Activated CD4-positive, alpha-beta T cell treated with anti-CD3 and anti-CD28 coated beads for 36 hours (primary cell): ENCODE measurements around the gene ENOX1. TPM values are rescaled to one million over a fixed set of nuclear protein-coding genes. Genes with fewer than 3 reads are reported as not detected.
"Not testable (repeated sequence)": the region's sequence is repeated elsewhere in the genome, so short reads cannot be mapped to it uniquely, and the experiment has no call there.

Experiments
- ATAC-seq: fragments of 200-7000 bp; cut with Tn5 transposase; one replicate; pipeline ENCODE4 v1.10.0; 2021; ENCODE audit warnings: mild to moderate bottlenecking, moderate library complexity
- CTCF ChIA-PET: fragments of 350-600 bp; sonication (Branson Sonifier 250); formaldehyde crosslinking; loops from one replicate; lab custom pipeline; 2021; ENCODE audit warnings: antibody characterized with exemption; lab: Charles Lee
- POLR2A ChIA-PET: fragments of 350-600 bp; sonication (Branson Sonifier 250); formaldehyde crosslinking; loops from one replicate; lab custom pipeline; 2021; ENCODE audit warnings: antibody characterized with exemption, inconsistent platforms; lab: Charles Lee
- DNase-seq: peaks from one replicate; pipeline ENCODE4 v3.0.0-alpha.2; 2020
- H3K27ac Mint-ChIP-seq: one replicate; pipeline ENCODE4 v1.8.0; 2021; ENCODE audit warnings: mixed read lengths
- H3K27me3 Mint-ChIP-seq: one replicate; pipeline ENCODE4 v1.8.0; 2021; ENCODE audit warnings: mixed read lengths
- H3K36me3 Mint-ChIP-seq: one replicate; pipeline ENCODE4 v1.8.0; 2021; ENCODE audit warnings: low read depth, mixed read lengths
- H3K4me1 Mint-ChIP-seq: one replicate; pipeline ENCODE4 v1.8.0; 2021; ENCODE audit warnings: mixed read lengths
- H3K4me3 Mint-ChIP-seq: one replicate; pipeline ENCODE4 v1.8.0; 2021; ENCODE audit warnings: mild to moderate bottlenecking, moderate library complexity, mixed read lengths
- H3K9me3 Mint-ChIP-seq: one replicate; pipeline ENCODE4 v1.8.0; 2021; ENCODE audit warnings: low read depth, mixed read lengths
- intact Hi-C, 2 experiments: fragments of 100-400 bp; cut with DNase I in 1 of 2; cut with micrococcal nuclease in 1 of 2; formaldehyde crosslinking; loops; one replicate each; pipeline versions ENCODE4 v1.14.2 to v1.15.1; 2022 to 2024; cut with DNase I, micrococcal nuclease
- total RNA-seq, 2 experiments: library from RNA; stranded (reverse); gene quantifications; one replicate each; pipeline ENCODE4 v1.2.3, GENCODE V29; 2021

ENOX1 gene
- total RNA-seq, 2 experiments from 2014 or later = 0.28 to 0.48 TPM

- no peak for DNase-seq
- Mint-ChIP-seq H3K4me3 (no peak overlapping the region), H3K27ac (no peak overlapping the region), H3K9me3 (no peaks in the 10 kb centered on the region), H3K36me3 (no peaks in the 10 kb centered on the region), H3K4me1 (peaks cover 12% of the 10 kb centered on the region), H3K27me3 (no peaks in the 10 kb centered on the region)
- POLR2A ChIA-PET = no interaction called here
- no peak for ATAC-seq
- intact Hi-C loops = no loop called here
- CTCF ChIA-PET = no interaction called here
Measured at GRCh38 chr13:43363156-43363953, 423.4 kb downstream of the ENOX1 start.

GRCh38 chr13:43362556-43362955, 424.2 kb downstream of the ENOX1 start:
- peaks cover 4% of the 10 kb centered on the region for H3K4me1 Mint-ChIP-seq
- no peak overlapping the region for H3K4me3 Mint-ChIP-seq
- no peaks in the 10 kb centered on the region for H3K36me3 Mint-ChIP-seq

DNA sequence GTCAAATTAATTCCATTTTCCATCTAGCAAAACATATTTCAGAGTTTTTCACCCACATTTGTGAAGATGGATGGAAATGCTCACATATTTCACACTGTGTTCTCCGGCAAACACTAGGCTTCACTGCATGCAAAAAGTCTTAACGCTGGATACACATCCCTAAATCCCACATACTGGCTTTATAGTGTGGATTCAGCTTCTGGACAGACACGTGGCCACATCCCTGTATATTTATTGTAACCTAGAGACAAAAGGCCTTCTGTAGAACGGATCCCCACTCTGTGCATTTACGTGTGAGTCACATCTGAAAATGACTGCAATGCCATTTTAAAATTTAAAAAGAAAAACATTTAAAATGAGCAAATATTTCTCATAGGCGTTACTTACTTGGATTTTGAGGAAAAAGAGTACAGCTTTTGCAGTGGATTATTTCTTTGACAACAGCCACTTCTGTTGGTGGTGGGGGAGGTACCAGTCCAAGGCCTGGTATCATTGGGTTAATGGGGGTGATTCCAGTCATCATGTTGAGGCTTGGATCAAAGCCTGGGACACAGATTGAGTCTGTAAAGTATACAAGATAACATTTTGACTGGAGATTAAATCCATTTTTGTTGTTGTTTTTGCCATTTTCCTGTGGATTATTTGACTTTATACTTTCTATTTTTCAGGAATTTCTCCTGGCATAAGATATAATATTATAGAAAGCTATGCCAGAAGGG, 425.7 kb downstream of the ENOX1 start:
- ATAC-seq (no peak), DNase-seq (no peak)
- ChIA-PET CTCF (interaction anchor here (1.0 kb wide), 1 partner anchor 801 kb away, joined by 4 read pairs; no protein-coding TSS in a partner anchor), POLR2A (no interaction called here)
- no peaks in the 10 kb centered on the region for H3K27me3 Mint-ChIP-seq
- no peak overlapping the region for H3K27ac Mint-ChIP-seq
- H3K4me3 Mint-ChIP-seq = no peak overlapping the region
- no peaks in the 10 kb centered on the region for H3K36me3 Mint-ChIP-seq
- H3K9me3 Mint-ChIP-seq = no peaks in the 10 kb centered on the region
- no peaks in the 10 kb centered on the region for H3K4me1 Mint-ChIP-seq
- intact Hi-C loops = no loop called here

More at GRCh38 chr13:43362556-43362955, 424.2 kb downstream of the ENOX1 start:
- intact Hi-C loops = no loop called here
- ChIA-PET CTCF (no interaction called here), POLR2A (no interaction called here)
- Mint-ChIP-seq H3K27ac (no peak overlapping the region), H3K27me3 (no peaks in the 10 kb centered on the region), H3K9me3 (no peaks in the 10 kb centered on the region)
- DNase-seq = no peak
- ATAC-seq = no peak

GRCh38 chr13:43360171-43360570, 426.6 kb downstream of the ENOX1 start:
- H3K9me3 Mint-ChIP-seq = no peaks in the 10 kb centered on the region
- CTCF ChIA-PET = no interaction called here
- ATAC-seq (no peak), DNase-seq (no peak)
- no peak overlapping the region for H3K27ac Mint-ChIP-seq
- H3K4me3 Mint-ChIP-seq = no peak overlapping the region
- no peaks in the 10 kb centered on the region for H3K4me1 Mint-ChIP-seq
- POLR2A ChIA-PET = no interaction called here
- H3K27me3 Mint-ChIP-seq = no peaks in the 10 kb centered on the region
- intact Hi-C loops = no loop called here
- H3K36me3 Mint-ChIP-seq = no peaks in the 10 kb centered on the region

DNA sequence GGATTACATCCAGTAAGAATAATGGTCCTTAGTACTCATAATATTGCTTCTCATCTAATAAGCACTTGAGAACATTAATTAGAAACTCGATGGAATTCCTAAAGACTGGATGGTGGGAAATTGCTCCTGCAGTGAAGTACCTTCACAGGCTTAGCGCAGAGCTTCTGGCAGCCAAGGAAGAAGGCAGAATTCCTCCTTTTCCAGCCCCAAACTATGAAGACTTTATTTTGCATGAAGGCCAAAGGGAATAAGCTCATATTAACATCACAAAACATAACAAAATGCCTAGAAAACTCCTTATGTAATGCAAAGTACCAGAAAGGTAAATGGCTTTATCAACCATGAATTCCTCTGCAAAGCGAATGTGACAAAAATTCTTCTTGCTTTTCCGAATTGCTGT, 427.2 kb downstream of the ENOX1 start:
- ChIA-PET POLR2A (no interaction called here), CTCF (no interaction called here)
- H3K36me3 Mint-ChIP-seq = no peaks in the 10 kb centered on the region

GRCh38 chr13:43357564-43357963, 429.2 kb downstream of the ENOX1 start:
- no peak for ATAC-seq

More for the DNA sequence above, 427.2 kb downstream of the ENOX1 start:
- no peaks in the 10 kb centered on the region for H3K27me3 Mint-ChIP-seq
- no peak for ATAC-seq
- H3K4me3 Mint-ChIP-seq = no peak overlapping the region
- H3K27ac Mint-ChIP-seq = no peak overlapping the region
- H3K9me3 Mint-ChIP-seq = no peaks in the 10 kb centered on the region
- intact Hi-C loops = no loop called here
- no peak for DNase-seq
- H3K4me1 Mint-ChIP-seq = no peaks in the 10 kb centered on the region

DNA sequence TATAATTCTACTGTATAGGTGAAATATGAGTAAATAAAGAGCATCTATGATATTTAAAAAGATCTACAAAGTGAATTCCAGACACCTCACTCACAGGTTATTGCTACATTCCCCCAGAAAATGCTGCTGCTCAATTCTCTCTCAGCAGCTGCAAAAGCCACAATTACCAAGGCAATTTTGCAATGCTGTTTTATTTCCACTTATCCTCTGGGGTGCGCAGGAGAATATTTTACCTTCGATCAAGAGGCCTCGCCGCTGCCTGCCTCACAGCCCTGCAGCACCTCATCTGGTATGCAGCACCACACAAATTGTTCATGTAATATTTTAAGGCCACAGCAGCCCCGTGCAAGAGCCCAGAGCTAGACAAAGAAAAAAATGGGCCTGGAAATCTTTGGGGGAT, 430.2 kb downstream of the ENOX1 start:
- no peak overlapping the region for H3K4me3 Mint-ChIP-seq
- no peaks in the 10 kb centered on the region for H3K36me3 Mint-ChIP-seq
- DNase-seq = no peak
- ChIA-PET POLR2A (interaction anchor here (0.6 kb wide), 1 partner anchor 90 kb away, joined by 3 read pairs; no protein-coding TSS in a partner anchor), CTCF (no interaction called here)
- no peak overlapping the region for H3K27ac Mint-ChIP-seq
- no peak for ATAC-seq
- intact Hi-C loops = no loop called here
- no peaks in the 10 kb centered on the region for H3K4me1 Mint-ChIP-seq
- H3K27me3 Mint-ChIP-seq = no peaks in the 10 kb centered on the region
- H3K9me3 Mint-ChIP-seq = no peaks in the 10 kb centered on the region

More at GRCh38 chr13:43357564-43357963, 429.2 kb downstream of the ENOX1 start:
- POLR2A ChIA-PET = no interaction called here
- CTCF ChIA-PET = interaction anchor here (0.6 to 0.8 kb wide), 2 partner anchors 136 to 388 kb away, joined by 3 to 4 read pairs; no protein-coding TSS in a partner anchor
- no peak for DNase-seq
- H3K36me3 Mint-ChIP-seq = no peaks in the 10 kb centered on the region
- intact Hi-C loops = no loop called here
- H3K27ac Mint-ChIP-seq = no peak overlapping the region
- no peak overlapping the region for H3K4me3 Mint-ChIP-seq
- H3K27me3 Mint-ChIP-seq = no peaks in the 10 kb centered on the region
- H3K4me1 Mint-ChIP-seq = no peaks in the 10 kb centered on the region
- no peaks in the 10 kb centered on the region for H3K9me3 Mint-ChIP-seq

GRCh38 chr13:43355774-43356173, 431.0 kb downstream of the ENOX1 start:
- DNase-seq (no peak), ATAC-seq (no peak)
- Mint-ChIP-seq H3K36me3 (no peaks in the 10 kb centered on the region), H3K4me3 (no peak overlapping the region), H3K4me1 (no peaks in the 10 kb centered on the region), H3K27me3 (no peaks in the 10 kb centered on the region), H3K27ac (no peak overlapping the region), H3K9me3 (no peaks in the 10 kb centered on the region)
- POLR2A ChIA-PET = no interaction called here
- intact Hi-C loops = no loop called here
- CTCF ChIA-PET = interaction anchor here (0.6 to 0.7 kb wide), 2 partner anchors 14 to 653 kb away, joined by 3 read pairs; no protein-coding TSS in a partner anchor

GRCh38 chr13:43354153-43354945, 432.4 kb downstream of the ENOX1 start:
- CTCF ChIA-PET = interaction anchor here (0.7 kb wide), 1 partner anchor 517 kb away, joined by 4 read pairs; no protein-coding TSS in a partner anchor
- H3K36me3 Mint-ChIP-seq = no peaks in the 10 kb centered on the region
- H3K9me3 Mint-ChIP-seq = no peaks in the 10 kb centered on the region
- intact Hi-C loops = no loop called here
- no peak for ATAC-seq
- H3K4me3 Mint-ChIP-seq = no peak overlapping the region
- H3K27me3 Mint-ChIP-seq = no peaks in the 10 kb centered on the region
- H3K27ac Mint-ChIP-seq = no peak overlapping the region
- no peaks in the 10 kb centered on the region for H3K4me1 Mint-ChIP-seq
- no peak for DNase-seq
- POLR2A ChIA-PET = no interaction called here

DNA sequence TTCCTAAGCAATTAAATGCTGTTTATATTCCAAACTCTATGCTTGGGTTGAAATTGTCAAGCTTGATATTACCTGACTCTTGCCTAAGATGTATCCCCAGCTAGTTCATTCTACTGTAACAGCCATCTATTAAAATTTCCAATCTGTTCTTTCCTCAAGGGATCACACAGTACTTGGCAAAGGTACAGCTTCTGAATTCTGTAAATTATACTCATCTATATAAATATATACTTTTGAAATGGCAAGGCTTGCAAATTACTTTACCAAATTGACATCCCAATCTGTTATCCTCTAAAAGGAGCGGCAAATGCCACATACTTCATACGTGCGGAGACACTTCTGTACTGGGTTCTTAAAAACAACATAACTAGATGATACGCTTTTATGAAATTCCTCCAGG, 433.1 kb downstream of the ENOX1 start:
- Mint-ChIP-seq H3K4me3 (no peak overlapping the region), H3K27ac (no peak overlapping the region), H3K9me3 (no peaks in the 10 kb centered on the region), H3K36me3 (no peaks in the 10 kb centered on the region), H3K4me1 (no peaks in the 10 kb centered on the region), H3K27me3 (no peaks in the 10 kb centered on the region)
- POLR2A ChIA-PET = no interaction called here
- intact Hi-C loops = no loop called here
- DNase-seq (no peak), ATAC-seq (no peak)
- CTCF ChIA-PET = interaction anchor here (0.7 kb wide), 1 partner anchor 518 kb away, joined by 4 read pairs; no protein-coding TSS in a partner anchor

- H3K4me3 Mint-ChIP-seq, H3K4me1 Mint-ChIP-seq, H3K36me3 Mint-ChIP-seq, ATAC-seq, DNase-seq, POLR2A ChIA-PET, H3K27me3 Mint-ChIP-seq, intact Hi-C loops, H3K27ac Mint-ChIP-seq, H3K9me3 Mint-ChIP-seq, CTCF ChIA-PET: not testable (repeated sequence)
Measured at GRCh38 chr13:43351612-43352011, 435.2 kb downstream of the ENOX1 start.
